NCI-H1105 treated with DMSO at 0.1 percent for 48 hours (cell line): Measurements from ENCODE around the gene HNRNPCL2.
"Not testable (repeated sequence)": the region's sequence is repeated elsewhere in the genome, so short reads cannot be mapped to it uniquely, and the experiment has no call there.

Experiments
- DNase-seq: peaks from one replicate; lab custom pipeline; 2025; lab: John Stamatoyannopoulos, UW

Gene HNRNPCL2

DNA sequence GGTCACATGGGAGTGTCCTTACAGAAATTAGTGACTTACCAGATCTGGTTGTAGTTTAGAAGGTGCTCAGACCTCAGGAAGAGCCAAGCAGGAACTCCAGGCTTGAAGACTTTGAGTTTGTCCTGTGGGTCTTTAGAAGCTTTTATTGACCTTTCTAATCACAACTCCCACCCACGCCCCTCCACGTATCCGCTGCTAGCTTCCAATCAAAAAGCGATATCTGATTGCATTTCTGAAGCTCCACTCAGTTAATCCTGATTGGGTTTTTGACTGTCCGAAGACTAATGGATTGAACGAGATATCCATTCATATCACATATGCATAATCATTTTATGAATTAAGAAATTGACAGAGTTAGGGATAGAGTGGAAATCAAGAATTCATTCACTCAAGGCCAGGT, at the start of gene HNRNPCL2:
HNRNPCL2 (minus strand) TSS at position 101 of the 400 bp plus-strand sequence. CDS start 454 bp downstream, outside the sequence.
- not testable (repeated sequence) for DNase-seq

DNA sequence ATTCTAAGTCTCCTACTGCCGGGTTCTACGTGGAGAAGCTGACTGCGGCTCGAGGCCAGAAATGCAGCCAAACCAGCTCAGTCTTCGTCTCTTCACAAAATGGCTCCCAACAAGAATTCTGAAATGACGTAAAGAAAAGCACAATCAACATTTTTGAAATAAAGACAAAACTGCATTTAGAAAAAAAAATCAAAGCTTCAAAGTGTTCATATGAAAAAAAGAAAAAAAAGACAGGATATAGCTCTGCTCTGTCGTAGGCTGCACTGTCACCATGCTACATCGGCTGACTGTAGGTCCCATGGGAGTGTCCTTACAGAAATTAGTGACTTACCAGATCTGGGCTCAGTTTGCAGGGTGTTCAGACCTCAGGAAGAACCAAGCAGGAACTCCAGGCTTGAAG, 48.9 kb upstream of the HNRNPCL2 start, which contains the start of gene HNRNPCL4:
HNRNPCL4 (minus strand) TSS at position 101 of the 400 bp plus-strand sequence. CDS start 164 bp downstream, outside the sequence.
- DNase-seq = not testable (repeated sequence)

DNA sequence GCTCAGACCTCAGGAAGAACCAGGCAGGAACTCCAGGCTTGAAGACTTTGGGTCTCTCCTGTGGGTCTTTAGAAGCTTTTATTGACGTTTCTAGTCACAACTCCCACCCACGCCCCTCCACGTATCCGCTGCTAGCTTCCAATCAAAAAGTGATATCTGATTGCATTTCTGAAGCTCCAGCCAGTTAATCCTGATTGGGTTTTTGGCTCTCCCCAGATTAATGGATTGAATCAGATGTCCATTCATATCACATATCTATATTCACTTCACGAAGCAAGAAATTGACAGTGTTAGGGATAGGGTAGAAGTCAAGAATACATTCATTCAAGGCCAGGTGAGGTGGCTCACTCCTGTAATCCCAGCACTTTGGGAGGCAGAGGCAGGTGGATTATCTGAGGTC, 39.3 kb upstream of the HNRNPCL2 start, which contains the start of gene PRAMEF26:
PRAMEF26 (minus strand) TSS at position 101 of the 400 bp plus-strand sequence. CDS start 2,914 bp downstream, outside the sequence.
- not testable (repeated sequence) for DNase-seq

DNA sequence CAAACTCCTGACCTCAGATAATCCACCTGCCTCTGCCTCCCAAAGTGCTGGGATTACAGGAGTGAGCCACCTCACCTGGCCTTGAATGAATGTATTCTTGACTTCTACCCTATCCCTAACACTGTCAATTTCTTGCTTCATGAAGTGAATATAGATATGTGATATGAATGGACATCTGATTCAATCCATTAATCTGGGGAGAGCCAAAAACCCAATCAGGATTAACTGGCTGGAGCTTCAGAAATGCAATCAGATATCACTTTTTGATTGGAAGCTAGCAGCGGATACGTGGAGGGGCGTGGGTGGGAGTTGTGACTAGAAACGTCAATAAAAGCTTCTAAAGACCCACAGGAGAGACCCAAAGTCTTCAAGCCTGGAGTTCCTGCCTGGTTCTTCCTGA, 46.2 kb downstream of the HNRNPCL2 start, which contains the start of gene PRAMEF25:
PRAMEF25 (plus strand) TSS at position 301 of the 400 bp plus-strand sequence. CDS start 2,920 bp downstream, outside the sequence.
- not testable (repeated sequence) for DNase-seq
